Kidney (tissue), 14 donors: Measurements from ENCODE around the gene KPNB1. TPM values are rescaled to one million over a fixed set of nuclear protein-coding genes. Genes with fewer than 3 reads are reported as not detected.

ENCODE experiments used
- DNase-seq, 5 donors: peaks; one replicate each; pipeline ENCODE4 v3.0.0-alpha.2; 2013 to 2020
- FAIRE-seq: peaks from 2 replicates; lab custom pipeline; 2012; peaks lifted over from hg19 to GRCh38; lab: Jason Lieb, UNC
- H3K27ac ChIP-seq, 2 donors: one replicate each; pipeline ENCODE4 v1.7.0; 2013; ENCODE audit warnings: low read depth in 2 of 2, low read length in 2 of 2, inconsistent platforms in 1 of 2
- H3K27me3 ChIP-seq: one replicate; pipeline ENCODE4 v1.7.1; 2013; ENCODE audit warnings: low read length, inconsistent platforms; ENCODE audit not compliant: control insufficient read depth, insufficient read depth
- H3K36me3 ChIP-seq, 3 donors: one replicate each; pipeline versions ENCODE4 v1.7.0 to v1.7.1; 2013; ENCODE audit warnings: low read length in 3 of 3, control low read depth in 1 of 3, inconsistent platforms in 1 of 3; ENCODE audit not compliant: insufficient read depth in 3 of 3, control insufficient read depth in 2 of 3
- H3K4me1 ChIP-seq, 3 donors: one replicate each; pipeline versions ENCODE4 v1.7.0 to v1.7.1; 2013; ENCODE audit warnings: low read length in 3 of 3, inconsistent platforms in 1 of 3, low read depth in 1 of 3; ENCODE audit not compliant: control insufficient read depth in 2 of 3, insufficient read depth in 2 of 3
- H3K4me3 ChIP-seq, 3 donors: one replicate each; pipeline versions ENCODE4 v1.7.0 to v1.8.1; 2013; ENCODE audit warnings: low read length in 3 of 3, control low read depth in 1 of 3, inconsistent platforms in 1 of 3
- H3K9ac ChIP-seq, 3 donors: one replicate each; pipeline versions ENCODE4 v1.7.0 to v1.7.1; 2013; ENCODE audit warnings: low read length in 3 of 3, control low read depth in 1 of 3, inconsistent platforms in 1 of 3
- H3K9me3 ChIP-seq, 3 donors: one replicate each; pipeline versions ENCODE4 v1.7.0 to v1.7.1; 2013; ENCODE audit warnings: low read length in 3 of 3, control low read depth in 1 of 3, inconsistent platforms in 1 of 3; ENCODE audit not compliant: control insufficient read depth in 2 of 3, insufficient read depth in 1 of 3
- intact Hi-C: fragments of 100-400 bp; cut with DNase I; formaldehyde crosslinking; loops from one replicate; pipeline ENCODE4 v1.11.1; 2022
- polyA plus RNA-seq: library from polyadenylated mRNA; stranded (reverse); fragments of 350-450 nt; fragmentation: Illumina TruSeq; extraction: RNeasy Lipid Tissue Mini Kit (QIAGEN cat#74804); gene quantifications from one replicate; pipeline ENCODE4 v1.2.3, GENCODE V29; 2014; ENCODE audit warnings: low read depth, low replicate concordance; ENCODE audit not compliant: insufficient read depth
- total RNA-seq: library from RNA; stranded (reverse); fragmentation: NEBNext Ultra II Directional; extraction: Animal tissue kit (Norgen Biotek cat#: 25700); gene quantifications from one replicate; pipeline ENCODE4 v1.2.1, GENCODE V29; 2021
- TF ChIP-seq, protein P1 (sequence below): IDR thresholded peaks from 3 replicates; pipeline ENCODE4 v1.5.1; 2012; ENCODE audit warnings: mild to moderate bottlenecking, moderate library complexity, borderline replicate concordance; ENCODE audit not compliant: insufficient read depth; ENCODE audit errors: extremely low read depth
- donor health status: control.
- donor health status: control.
- donor health status: control.
- donor health status: control.
- donor health status: control.
- donor health status: DM: yes; HTN: yes; CAD: no.
- donor health status: Normal renal cell carcinoma (clear cell type).

The KPNB1 gene
- total and polyA plus RNA-seq, 2 donors from 2014 or later: 49.1 to 220 TPM

DNA sequence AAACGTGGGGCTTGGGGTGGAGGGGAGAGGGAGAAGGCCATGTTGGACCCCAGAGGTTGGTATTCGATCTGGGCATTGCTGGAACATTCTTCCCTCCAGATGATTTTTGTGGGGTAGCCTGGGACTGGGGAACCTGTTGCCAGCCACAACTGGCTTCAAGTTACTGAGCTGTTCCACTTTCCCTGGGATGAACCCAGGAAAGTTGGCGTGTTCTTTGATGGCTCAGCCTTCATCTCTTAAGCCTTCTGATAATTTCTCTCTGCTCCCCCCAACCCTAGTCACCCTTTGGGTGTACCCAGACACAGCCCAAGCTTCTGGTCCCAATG is 85.4 kb downstream of the KPNB1 start:
- H3K27ac ChIP-seq: no peak overlapping the region
- H3K4me1 ChIP-seq: peaks cover 0 to 4% (median 0%) of the 10 kb centered on the region in 3 donors
- intact Hi-C loops: no loop called here
- TF ChIP-seq, protein P1, sequence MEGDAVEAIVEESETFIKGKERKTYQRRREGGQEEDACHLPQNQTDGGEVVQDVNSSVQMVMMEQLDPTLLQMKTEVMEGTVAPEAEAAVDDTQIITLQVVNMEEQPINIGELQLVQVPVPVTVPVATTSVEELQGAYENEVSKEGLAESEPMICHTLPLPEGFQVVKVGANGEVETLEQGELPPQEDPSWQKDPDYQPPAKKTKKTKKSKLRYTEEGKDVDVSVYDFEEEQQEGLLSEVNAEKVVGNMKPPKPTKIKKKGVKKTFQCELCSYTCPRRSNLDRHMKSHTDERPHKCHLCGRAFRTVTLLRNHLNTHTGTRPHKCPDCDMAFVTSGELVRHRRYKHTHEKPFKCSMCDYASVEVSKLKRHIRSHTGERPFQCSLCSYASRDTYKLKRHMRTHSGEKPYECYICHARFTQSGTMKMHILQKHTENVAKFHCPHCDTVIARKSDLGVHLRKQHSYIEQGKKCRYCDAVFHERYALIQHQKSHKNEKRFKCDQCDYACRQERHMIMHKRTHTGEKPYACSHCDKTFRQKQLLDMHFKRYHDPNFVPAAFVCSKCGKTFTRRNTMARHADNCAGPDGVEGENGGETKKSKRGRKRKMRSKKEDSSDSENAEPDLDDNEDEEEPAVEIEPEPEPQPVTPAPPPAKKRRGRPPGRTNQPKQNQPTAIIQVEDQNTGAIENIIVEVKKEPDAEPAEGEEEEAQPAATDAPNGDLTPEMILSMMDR: no peak
- no peak overlapping the region for H3K4me3 ChIP-seq
- FAIRE-seq: no peak
- peaks cover 16% of the 10 kb centered on the region for H3K27me3 ChIP-seq
- no peaks in the 10 kb centered on the region for H3K9me3 ChIP-seq
- H3K9ac ChIP-seq: no peak overlapping the region
- no peak for DNase-seq
- no peaks in the 10 kb centered on the region for H3K36me3 ChIP-seq

Other genes starting within 250 kb of the KPNB1 start
- gene NPEPPS, start 118.8 kb upstream of the KPNB1 start, total RNA-seq: 131 TPM
- 27.6 TPM for gene NPEPPS, start 118.8 kb upstream of the KPNB1 start, polyA plus RNA-seq
- gene TBKBP1, start 44.2 kb downstream of the KPNB1 start, total RNA-seq: 10.1 TPM
- gene TBKBP1, start 44.2 kb downstream of the KPNB1 start, polyA plus RNA-seq: 11.2 TPM
- gene TBX21, start 83.3 kb downstream of the KPNB1 start, total RNA-seq: 1.9 TPM
- gene TBX21, start 83.3 kb downstream of the KPNB1 start, polyA plus RNA-seq: 0.24 TPM
- 21.2 TPM for gene OSBPL7, start 171.9 kb downstream of the KPNB1 start, total RNA-seq
- gene OSBPL7, start 171.9 kb downstream of the KPNB1 start, polyA plus RNA-seq: 5.3 TPM
- gene MRPL10, start 181.6 kb downstream of the KPNB1 start, total RNA-seq: 38.3 TPM
- 52.2 TPM for gene MRPL10, start 181.6 kb downstream of the KPNB1 start, polyA plus RNA-seq
- gene LRRC46, start 181.8 kb downstream of the KPNB1 start, total RNA-seq: 0.91 TPM
- 1.5 TPM for gene LRRC46, start 181.8 kb downstream of the KPNB1 start, polyA plus RNA-seq
- 40.3 TPM for gene SCRN2, start 191.4 kb downstream of the KPNB1 start, total RNA-seq
- 172 TPM for gene SCRN2, start 191.4 kb downstream of the KPNB1 start, polyA plus RNA-seq
- gene SP6, start 201.2 kb downstream of the KPNB1 start, total RNA-seq: 2.0 TPM
- gene SP6, start 201.2 kb downstream of the KPNB1 start, polyA plus RNA-seq: 0.86 TPM
- 23.6 TPM for gene SP2, start 246.3 kb downstream of the KPNB1 start, total RNA-seq
- 9.0 TPM for gene SP2, start 246.3 kb downstream of the KPNB1 start, polyA plus RNA-seq